GM12878 (cell line): ENCODE results near the gene PHLDA3. TPM values are rescaled to one million over a fixed set of nuclear protein-coding genes. Genes with fewer than 3 reads are reported as not detected.

Experiments used
- ATAC-seq: fragments of 200-7000 bp; cut with Tn5 transposase; 3 replicates; pipeline ENCODE4 v1.9.1; 2020; ENCODE audit warnings: mild to moderate bottlenecking, moderate library complexity
- BruUV-seq: library from RNA; stranded (reverse); fragments of 400-500 nt; replicated peaks from 2 replicates; lab custom pipeline; 2021; lab: Mats Ljungman, UMichigan
- CTCF ChIA-PET: fragments of 300-600 bp; sonication (Branson Sonifier 250); formaldehyde crosslinking; extraction: SDS; loops from one replicate; lab custom pipeline; 2021; ENCODE audit warnings: inconsistent platforms; lab: Yijun Ruan, JAX
- POLR2A ChIA-PET: fragments of 350-600 bp; formaldehyde crosslinking; extraction: SDS; loops from one replicate; lab custom pipeline; 2021; ENCODE audit warnings: inconsistent platforms; lab: Charles Lee
- RAD21 ChIA-PET: fragments of 300-600 bp; sonication (Branson Sonifier 250); formaldehyde crosslinking; loops from one replicate; lab custom pipeline; 2023; ENCODE audit warnings: antibody characterized with exemption; ENCODE audit not compliant: unreplicated experiment; lab: Charles Lee
- SMC1A ChIA-PET: fragments of 300-600 bp; sonication (Branson Sonifier 250); formaldehyde crosslinking; loops from one replicate; lab custom pipeline; 2023; ENCODE audit not compliant: unreplicated experiment, uncharacterized antibody; lab: Charles Lee
- DNase-seq: peaks from one replicate; pipeline ENCODE4 v3.0.0-alpha.2; 2011; ENCODE audit warnings: low read depth, low spot score
- FAIRE-seq: peaks from 3 replicates; lab custom pipeline; 2011; peaks lifted over from hg19 to GRCh38; lab: Jason Lieb, UNC
- H2AFZ ChIP-seq: 2 replicates; pipeline ENCODE4 v1.6.0; 2011; ENCODE audit warnings: low read depth, low read length, control low read depth; ENCODE audit not compliant: control insufficient read depth
- H3K27ac ChIP-seq: 2 replicates; pipeline ENCODE4 v1.5.1; 2011; ENCODE audit warnings: control low read depth; ENCODE audit not compliant: control insufficient read depth, insufficient read depth
- H3K27me3 ChIP-seq, 2 experiments: replicated peaks in 1 of 2; 2 replicates each; pipeline versions ENCODE4 v1.6.0 to v1.6.1; 2011; ENCODE audit warnings: low read length in 1 of 2; ENCODE audit not compliant: control insufficient read depth in 2 of 2, insufficient read depth in 2 of 2
- H3K36me3 ChIP-seq, 2 experiments: 2 replicates each; pipeline ENCODE4 v1.5.1; 2011; ENCODE audit warnings: low read length in 1 of 2; ENCODE audit not compliant: control insufficient read depth in 2 of 2, insufficient read depth in 2 of 2
- H3K4me1 ChIP-seq: 2 replicates; pipeline ENCODE4 v1.6.1; 2011; ENCODE audit warnings: mild to moderate bottlenecking, low read length, moderate library complexity, mixed read lengths; ENCODE audit not compliant: control insufficient read depth, insufficient read depth
- H3K4me2 ChIP-seq: 2 replicates; pipeline ENCODE4 v1.6.0; 2011; ENCODE audit warnings: control low read depth; ENCODE audit not compliant: control insufficient read depth, insufficient read depth
- H3K4me3 ChIP-seq: fragments of 200-600 bp; sonication (generic); 2 replicates; pipeline ENCODE4 v1.5.1; 2016
- H3K79me2 ChIP-seq: 2 replicates; pipeline ENCODE4 v1.6.0; 2011; ENCODE audit warnings: low read length; ENCODE audit not compliant: control insufficient read depth, insufficient read depth
- H3K9ac ChIP-seq: 2 replicates; pipeline ENCODE4 v1.8.0; 2011; ENCODE audit warnings: low read length, control low read depth, mixed read lengths; ENCODE audit not compliant: control insufficient read depth, insufficient read depth
- H3K9me3 ChIP-seq: replicated peaks from 3 replicates; pipeline ENCODE4 v1.5.1; 2011; ENCODE audit warnings: mild to moderate bottlenecking, low read length; ENCODE audit not compliant: control insufficient read depth, insufficient read depth
- H4K20me1 ChIP-seq: 2 replicates; pipeline ENCODE4 v1.6.0; 2011; ENCODE audit not compliant: control insufficient read depth, insufficient read depth
- ASH2L ChIP-seq: fragments of 300-600, 200-600 bp; sonication (generic); IDR thresholded peaks from 2 replicates; pipeline ENCODE4 v1.6.1; 2017; ENCODE audit warnings: low read depth, mild to moderate bottlenecking, borderline replicate concordance
- EGR1 ChIP-seq, 2 experiments: IDR thresholded peaks; 1 replicate in 1 of 2; 2 replicates in 1 of 2; pipeline ENCODE4 v1.6.1; 2011 to 2012; ENCODE audit warnings: low read depth in 2 of 2, low read length in 2 of 2, borderline replicate concordance in 1 of 2, mild to moderate bottlenecking in 1 of 2, moderate library complexity in 1 of 2
- KLF5 ChIP-seq: fragments of 450-650 bp; IDR thresholded peaks from 2 replicates; pipeline ENCODE4 v1.6.1; 2014; ENCODE audit warnings: mild to moderate bottlenecking; ENCODE audit not compliant: partially characterized antibody
- NR2F1 ChIP-seq: fragments of 450-650 bp; conservative IDR thresholded peaks from 2 replicates; pipeline ENCODE4 v1.6.1; 2017; ENCODE audit warnings: mild to moderate bottlenecking
- STAT3 ChIP-seq: IDR thresholded peaks from 2 replicates; pipeline ENCODE4 v1.6.1; 2011; ENCODE audit warnings: low read depth, low read length, improper control_type of control experiment
- WGBS: methylation state at CpG from one replicate; pipeline ENCODE4 v1.1.6; 2016; ENCODE audit warnings: low lambda C conversion rate; ENCODE audit not compliant: insufficient replicate concordance, insufficient coverage; ENCODE audit errors: missing lambda C conversion rate; 5-methylcytosine and 5-hydroxymethylcytosine counted together
- in situ Hi-C: fragments of 300-500 bp; cut with MboI; formaldehyde crosslinking; loops from 9 replicates; pipeline ENCODE4 v1.14.3; 2018; ENCODE audit warnings: mixed read lengths
- intact Hi-C: fragments of 100-400 bp; cut with micrococcal nuclease; formaldehyde crosslinking; loops from one replicate; pipeline ENCODE4 v1.14.2; 2022; ENCODE audit not compliant: unreplicated experiment
- polyA plus RNA-seq, 11 experiments: library from polyadenylated mRNA; depleted of rRNA in 4 of 11; unstranded in 6 of 11; stranded (reverse) in 5 of 11; fragments of >200 nt; fragmentation: Nextera tagmentation in 4 of 11; fragmentation: Illumina TruSeq in 1 of 11; extraction: Ambion mirVana in 4 of 11; extraction: Trizol in 1 of 11; gene quantifications; 1 replicate in 1 of 11; 2 replicates in 10 of 11; pipeline versions ENCODE4 v1.2.1 to v1.2.3, GENCODE V29; 2011 to 2016; ENCODE audit warnings: inconsistent platforms in 2 of 11, missing spikeins in 2 of 11, low read depth in 1 of 11
- total RNA-seq, 4 experiments: library from RNA; depleted of rRNA in 3 of 4; stranded (reverse); fragments of >200 nt in 3 of 4; fragmentation: Illumina TruSeq in 1 of 4; extraction: Trizol in 1 of 4; gene quantifications; 2 replicates each; pipeline versions ENCODE4 v1.2.1 to v1.2.3, GENCODE V29; 2013 to 2021
- TF ChIP-seq, protein P1 (sequence below): fragments of 450-650 bp; IDR thresholded peaks from 2 replicates; pipeline ENCODE4 v1.6.1; 2016; ENCODE audit warnings: mild to moderate bottlenecking
- TF ChIP-seq, protein P2 (sequence below): fragments of 450-650 bp; IDR thresholded peaks from 2 replicates; pipeline ENCODE4 v1.6.1; 2017; ENCODE audit warnings: borderline replicate concordance

The PHLDA3 gene
- total and polyA plus RNA-seq, 10 of the 15 experiments (the other 5 are each of a cell fraction or from before 2014, with no cell fraction given), result 0.60 to 57.4 (median 21.8) TPM

DNA sequence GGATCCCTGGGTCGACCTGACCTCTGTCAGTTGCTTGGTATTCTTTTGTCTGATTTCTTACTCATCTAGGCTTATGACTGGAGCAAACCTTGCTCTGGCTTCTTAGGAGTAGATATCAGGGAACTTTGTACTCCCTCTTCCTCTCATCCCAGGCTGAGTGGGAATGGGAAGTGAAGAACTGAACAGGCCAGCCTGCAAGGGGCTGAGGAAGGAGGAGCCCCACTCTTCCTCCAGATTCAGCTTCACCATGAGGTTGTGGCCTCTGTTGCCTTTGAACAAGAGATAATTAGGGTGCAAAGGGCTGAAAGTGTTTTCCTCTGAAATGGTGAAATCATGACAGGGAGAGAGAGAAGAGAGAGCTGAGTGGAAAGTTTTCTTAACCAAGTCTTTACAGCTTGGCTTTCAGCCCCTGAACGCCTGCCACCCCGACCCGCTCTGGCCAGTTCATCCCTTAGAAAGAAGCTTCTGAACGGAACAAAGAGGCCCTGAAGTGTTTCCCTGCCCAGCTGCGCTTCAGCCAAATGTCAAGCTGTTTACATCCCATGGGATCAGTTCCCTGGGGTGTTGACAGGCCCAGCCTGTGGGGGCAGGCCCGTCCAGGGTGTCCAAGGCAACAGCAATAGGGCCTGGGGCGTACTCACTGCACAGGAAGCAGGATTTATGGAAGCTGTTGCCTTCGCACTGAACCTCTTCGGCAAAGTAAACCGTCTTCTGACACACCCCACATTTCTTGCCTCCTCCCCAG lies 26.7 kb upstream of the PHLDA3 start:
- in situ Hi-C loops (no loop called here), intact Hi-C loops (no loop called here)
- Histone ChIP-seq H3K27ac (no peak overlapping the region), H3K4me2 (no peak overlapping the region), H3K79me2 (no peaks in the 10 kb centered on the region; the same call in 1 of the 2 replicates), H3K4me3 (no peak overlapping the region)
- 89% methylated on average over 11 of the region's 11 CpGs for WGBS
- BruUV-seq, result no TSS peak
- SMC1A ChIA-PET, result interaction anchor here (2.8 to 2.9 kb wide), 2 partner anchors 10 to 17 kb away, joined by 10 to 21 read pairs; no protein-coding TSS in a partner anchor
- RAD21 ChIA-PET, result no interaction called here
- DNase-seq (no peak), FAIRE-seq (no peak)
- POLR2A ChIA-PET, result interaction anchor here (1.2 kb wide), 1 partner anchor 10 kb away, joined by 5 read pairs; no protein-coding TSS in a partner anchor
- TF ChIP-seq STAT3 (no peak), NR2F1 (no peak), ASH2L (no peak), EGR1 (IDR thresholded peaks at IDR 0.05; ENCODE audit: borderline replicate concordance in 1 of 2, low read depth in 2 of 2, low read length in 2 of 2) (no peak), KLF5 (no peak)
- TF ChIP-seq, protein P1, sequence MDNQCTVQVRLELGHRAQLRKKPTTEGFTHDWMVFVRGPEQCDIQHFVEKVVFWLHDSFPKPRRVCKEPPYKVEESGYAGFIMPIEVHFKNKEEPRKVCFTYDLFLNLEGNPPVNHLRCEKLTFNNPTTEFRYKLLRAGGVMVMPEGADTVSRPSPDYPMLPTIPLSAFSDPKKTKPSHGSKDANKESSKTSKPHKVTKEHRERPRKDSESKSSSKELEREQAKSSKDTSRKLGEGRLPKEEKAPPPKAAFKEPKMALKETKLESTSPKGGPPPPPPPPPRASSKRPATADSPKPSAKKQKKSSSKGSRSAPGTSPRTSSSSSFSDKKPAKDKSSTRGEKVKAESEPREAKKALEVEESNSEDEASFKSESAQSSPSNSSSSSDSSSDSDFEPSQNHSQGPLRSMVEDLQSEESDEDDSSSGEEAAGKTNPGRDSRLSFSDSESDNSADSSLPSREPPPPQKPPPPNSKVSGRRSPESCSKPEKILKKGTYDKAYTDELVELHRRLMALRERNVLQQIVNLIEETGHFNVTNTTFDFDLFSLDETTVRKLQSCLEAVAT, result no peak
- TF ChIP-seq, protein P2, sequence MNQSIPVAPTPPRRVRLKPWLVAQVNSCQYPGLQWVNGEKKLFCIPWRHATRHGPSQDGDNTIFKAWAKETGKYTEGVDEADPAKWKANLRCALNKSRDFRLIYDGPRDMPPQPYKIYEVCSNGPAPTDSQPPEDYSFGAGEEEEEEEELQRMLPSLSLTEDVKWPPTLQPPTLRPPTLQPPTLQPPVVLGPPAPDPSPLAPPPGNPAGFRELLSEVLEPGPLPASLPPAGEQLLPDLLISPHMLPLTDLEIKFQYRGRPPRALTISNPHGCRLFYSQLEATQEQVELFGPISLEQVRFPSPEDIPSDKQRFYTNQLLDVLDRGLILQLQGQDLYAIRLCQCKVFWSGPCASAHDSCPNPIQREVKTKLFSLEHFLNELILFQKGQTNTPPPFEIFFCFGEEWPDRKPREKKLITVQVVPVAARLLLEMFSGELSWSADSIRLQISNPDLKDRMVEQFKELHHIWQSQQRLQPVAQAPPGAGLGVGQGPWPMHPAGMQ, result no peak
- TF ChIP-seq, all 136 proteins: peak for 0
- H2AFZ ChIP-seq, result no peak overlapping the region
- no peak for ATAC-seq
- no peaks in the 10 kb centered on the region for H3K4me1 ChIP-seq
- CTCF ChIA-PET, result interaction anchor here (1.0 to 13.1 kb wide), 3 partner anchors 14 to 32 kb away, joined by 3 to 144 read pairs (median 20); no protein-coding TSS in a partner anchor
- no peak overlapping the region for H3K9ac ChIP-seq
- H4K20me1 ChIP-seq, result no peaks in the 10 kb centered on the region
- H3K36me3 ChIP-seq, result peaks cover 11 to 20% of the 10 kb centered on the region in 2 experiments; a peak in 3 of 4 replicates
- no peaks in the 10 kb centered on the region for H3K27me3 ChIP-seq
- H3K9me3 ChIP-seq, result no peaks in the 10 kb centered on the region; the same call in 2 of the 3 replicates
